Measurements from ENCODE around the gene GGCX. TPM values are rescaled to one million over a fixed set of nuclear protein-coding genes. Genes with fewer than 3 reads are reported as not detected.

The GGCX gene
- total and polyA plus RNA-seq, 9 of the 15 experiments (the other 6 are each of a cell fraction or from before 2014, with no cell fraction given), result 14.4 to 47.1 (median 28.1) TPM

GRCh38 chr2:85537600-85538506 is 23.4 kb downstream of the GGCX start (continued):
- TF ChIP-seq CHD7 (IDR thresholded peaks at IDR 0.05; ENCODE audit: low read depth, low read length), result no peak
- no peak for TF ChIP-seq RFX5 (IDR thresholded peaks at IDR 0.05; ENCODE audit: low read depth, low read length)
- TF ChIP-seq MITF (IDR thresholded peaks at IDR 0.05), result peak; percentile 50; the same call in 1 of the 2 replicates
- TF ChIP-seq ZNF584 (CRISPR knock-in tag; IDR thresholded peaks at IDR 0.05; ENCODE audit: low read depth), result no peak
- no peak for TF ChIP-seq MCM7 (IDR thresholded peaks at IDR 0.05)
- TF ChIP-seq ZNF589 (CRISPR knock-in tag; IDR thresholded peaks at IDR 0.05; ENCODE audit: low read depth), result peak; percentile 79; the same call in 1 of the 2 replicates
- peak; percentile 56; the same call in 1 of the 2 replicates for TF ChIP-seq CUX1 (CRISPR knock-in tag; IDR thresholded peaks at IDR 0.05)

All from K562 (cell line).